ENCODE data around the gene TASP1. TPM values are rescaled to one million over a fixed set of nuclear protein-coding genes. Genes with fewer than 3 reads are reported as not detected.

The TASP1 gene
- total RNA-seq, 1 experiment from 2014 or later: 9.5 TPM

DNA sequence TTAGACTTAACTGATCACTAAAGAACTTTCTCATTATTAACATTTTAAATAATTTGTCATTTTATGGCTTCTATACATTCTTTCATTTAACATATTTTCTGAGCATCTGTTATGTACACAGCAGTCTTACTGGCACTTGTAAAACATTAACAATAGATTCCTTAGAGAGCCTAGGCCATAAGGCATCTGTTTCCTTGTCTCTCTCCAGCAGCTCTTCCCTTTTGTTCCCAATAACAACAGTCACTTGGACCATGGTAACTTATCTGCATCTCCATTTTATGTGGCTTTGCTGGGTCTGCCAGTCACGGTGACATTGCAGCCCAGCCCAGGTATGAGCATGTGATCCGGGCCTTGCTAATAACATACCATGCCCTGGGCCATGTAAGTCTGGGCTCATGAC, 11.7 kb upstream of the TASP1 start:
- Histone ChIP-seq H4K8ac (replicated peaks; ENCODE audit: insufficient read length, low read depth, low read length) (no peak overlapping the region), H3K56ac (ENCODE audit: insufficient read length, low read depth, low read length) (no peak overlapping the region), H3K23me2 (ENCODE audit: insufficient read length, low read depth, low read length, poor library complexity, severe bottlenecking) (no peaks in the 10 kb centered on the region), H3K14ac (ENCODE audit: insufficient read depth, low read length) (no peak overlapping the region), H4K91ac (ENCODE audit: insufficient read length, low read depth, low read length) (no peak overlapping the region), H3T11ph (ENCODE audit: low read length) (no peak overlapping the region), H2BK120ac (ENCODE audit: low read depth, low read length, poor library complexity, severe bottlenecking) (no peak overlapping the region), H3K27me3 (ENCODE audit: insufficient read depth, low read length) (no peaks in the 10 kb centered on the region), H2BK12ac (ENCODE audit: insufficient read length, low read depth, low read length) (no peak overlapping the region), H3K18ac (ENCODE audit: insufficient read length, low read depth, low read length) (no peak overlapping the region), H3K4ac (ENCODE audit: low read depth, low read length) (no peak overlapping the region), H3K4me2 (ENCODE audit: insufficient read depth, insufficient read length, low read length) (no peak overlapping the region), H2BK15ac (ENCODE audit: low read depth, low read length) (no peak overlapping the region), H3K4me1 (ENCODE audit: insufficient read depth, low read length) (no peaks in the 10 kb centered on the region; the same call in 1 of the 2 replicates), H3K27ac (ENCODE audit: insufficient read length, low read depth, low read length) (no peak overlapping the region), H3K79me2 (ENCODE audit: insufficient read depth, low read length) (no peaks in the 10 kb centered on the region), H3K9me3 (ENCODE audit: control insufficient read depth, low read depth, low read length) (no peaks in the 10 kb centered on the region), H2AFZ (ENCODE audit: low read length) (no peak overlapping the region), H3K9ac (ENCODE audit: extremely low read depth, insufficient read length, low read length) (no peak overlapping the region), H2AK5ac (ENCODE audit: insufficient read length, low read length) (no peak overlapping the region), H4K20me1 (ENCODE audit: control insufficient read depth, insufficient read depth, insufficient read length) (no peaks in the 10 kb centered on the region), H4K5ac (ENCODE audit: insufficient read length, low read depth, low read length) (no peak overlapping the region), H2BK5ac (ENCODE audit: insufficient read length, low read length) (no peak overlapping the region), H3K23ac (ENCODE audit: insufficient read length, low read depth, low read length) (no peak overlapping the region), H2BK20ac (ENCODE audit: low read depth, low read length, poor library complexity, severe bottlenecking) (no peak overlapping the region), H3K79me1 (ENCODE audit: insufficient read depth, low read depth, low read length, poor library complexity, severe bottlenecking) (no peaks in the 10 kb centered on the region)
- no peak overlapping the region for H3K4me3 Mint-ChIP-seq
- no peaks in the 10 kb centered on the region for H3K36me3 Mint-ChIP-seq (ENCODE audit: insufficient read depth in 1 of 3, low read depth in 3 of 3)
- no peak overlapping the region for H3K27ac Mint-ChIP-seq
- TF ChIP-seq, protein P1, sequence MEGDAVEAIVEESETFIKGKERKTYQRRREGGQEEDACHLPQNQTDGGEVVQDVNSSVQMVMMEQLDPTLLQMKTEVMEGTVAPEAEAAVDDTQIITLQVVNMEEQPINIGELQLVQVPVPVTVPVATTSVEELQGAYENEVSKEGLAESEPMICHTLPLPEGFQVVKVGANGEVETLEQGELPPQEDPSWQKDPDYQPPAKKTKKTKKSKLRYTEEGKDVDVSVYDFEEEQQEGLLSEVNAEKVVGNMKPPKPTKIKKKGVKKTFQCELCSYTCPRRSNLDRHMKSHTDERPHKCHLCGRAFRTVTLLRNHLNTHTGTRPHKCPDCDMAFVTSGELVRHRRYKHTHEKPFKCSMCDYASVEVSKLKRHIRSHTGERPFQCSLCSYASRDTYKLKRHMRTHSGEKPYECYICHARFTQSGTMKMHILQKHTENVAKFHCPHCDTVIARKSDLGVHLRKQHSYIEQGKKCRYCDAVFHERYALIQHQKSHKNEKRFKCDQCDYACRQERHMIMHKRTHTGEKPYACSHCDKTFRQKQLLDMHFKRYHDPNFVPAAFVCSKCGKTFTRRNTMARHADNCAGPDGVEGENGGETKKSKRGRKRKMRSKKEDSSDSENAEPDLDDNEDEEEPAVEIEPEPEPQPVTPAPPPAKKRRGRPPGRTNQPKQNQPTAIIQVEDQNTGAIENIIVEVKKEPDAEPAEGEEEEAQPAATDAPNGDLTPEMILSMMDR (conservative IDR thresholded peaks at IDR 0.05): no peak
- WGBS (ENCODE audit: extremely low coverage, insufficient read length, low lambda C conversion rate): no CpG with 5 or more reads among the region's 2 CpGs
- H3K27me3 Mint-ChIP-seq (ENCODE audit: low read depth): no peaks in the 10 kb centered on the region
- H3K9me3 Mint-ChIP-seq: no peaks in the 10 kb centered on the region
- DNase-seq: no peak
- peaks cover 30 to 32% of the 10 kb centered on the region in 2 experiments for H3K4me1 Mint-ChIP-seq

Measured in H9 (cell line).